ENCODE measurements around the gene PIGQ. TPM values are rescaled to one million over a fixed set of nuclear protein-coding genes. Genes with fewer than 3 reads are reported as not detected.

Gene PIGQ
- total RNA-seq, 1 experiment from 2014 or later, result 99.5 TPM

DNA sequence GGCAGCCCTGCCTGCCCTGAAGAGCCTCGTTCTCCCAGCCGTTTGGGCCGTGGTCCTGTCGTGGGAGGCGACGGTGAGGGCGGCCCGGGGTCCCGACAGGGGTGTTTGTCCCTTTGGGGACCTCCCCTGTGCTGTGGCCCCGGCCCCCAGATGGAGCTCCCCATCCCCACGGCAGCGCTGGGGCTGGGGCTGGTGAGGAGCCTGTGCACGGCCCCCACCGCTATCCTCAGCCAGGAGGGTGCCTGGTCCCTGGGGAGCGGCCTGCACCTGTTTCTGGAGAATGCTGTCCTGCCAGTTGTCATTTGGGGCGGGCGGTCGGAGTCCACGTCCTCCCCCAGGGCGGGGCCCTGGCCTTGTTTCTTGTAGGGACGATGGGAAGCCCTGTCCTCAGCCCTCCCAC is 35.6 kb upstream of the PIGQ start:
- DNase-seq (ENCODE audit: low spot score), result peak; percentile 58

DNA sequence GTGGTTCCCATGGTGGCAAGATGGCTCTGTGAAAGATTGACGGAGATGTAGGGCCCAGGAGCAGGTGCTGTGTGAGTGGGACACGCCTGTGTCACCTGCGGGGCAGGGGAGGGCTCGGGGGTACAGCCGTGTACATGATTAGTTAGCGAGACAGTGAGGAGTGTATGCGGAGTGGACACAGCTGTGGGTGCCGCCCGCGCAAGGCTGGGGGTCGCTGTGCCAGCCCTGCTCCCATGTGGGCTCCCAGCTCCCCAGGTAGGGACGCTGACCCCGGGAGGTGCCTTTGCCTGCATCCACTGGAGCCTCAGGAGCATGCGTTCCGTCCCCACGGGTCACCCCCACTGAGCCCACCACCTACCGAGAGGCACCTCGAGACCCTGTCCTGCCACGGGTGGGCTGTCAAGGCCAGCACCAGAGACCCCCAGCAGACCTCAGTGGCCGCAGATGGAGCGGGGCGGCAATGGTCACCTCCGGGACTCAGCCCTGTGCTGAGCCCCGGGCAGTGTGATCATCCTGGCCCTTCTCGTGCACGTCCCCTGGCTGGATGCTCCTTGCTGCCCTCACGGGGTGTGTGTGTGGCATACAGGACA is 34.8 kb upstream of the PIGQ start:
- no peak for DNase-seq (ENCODE audit: low spot score)

DNA sequence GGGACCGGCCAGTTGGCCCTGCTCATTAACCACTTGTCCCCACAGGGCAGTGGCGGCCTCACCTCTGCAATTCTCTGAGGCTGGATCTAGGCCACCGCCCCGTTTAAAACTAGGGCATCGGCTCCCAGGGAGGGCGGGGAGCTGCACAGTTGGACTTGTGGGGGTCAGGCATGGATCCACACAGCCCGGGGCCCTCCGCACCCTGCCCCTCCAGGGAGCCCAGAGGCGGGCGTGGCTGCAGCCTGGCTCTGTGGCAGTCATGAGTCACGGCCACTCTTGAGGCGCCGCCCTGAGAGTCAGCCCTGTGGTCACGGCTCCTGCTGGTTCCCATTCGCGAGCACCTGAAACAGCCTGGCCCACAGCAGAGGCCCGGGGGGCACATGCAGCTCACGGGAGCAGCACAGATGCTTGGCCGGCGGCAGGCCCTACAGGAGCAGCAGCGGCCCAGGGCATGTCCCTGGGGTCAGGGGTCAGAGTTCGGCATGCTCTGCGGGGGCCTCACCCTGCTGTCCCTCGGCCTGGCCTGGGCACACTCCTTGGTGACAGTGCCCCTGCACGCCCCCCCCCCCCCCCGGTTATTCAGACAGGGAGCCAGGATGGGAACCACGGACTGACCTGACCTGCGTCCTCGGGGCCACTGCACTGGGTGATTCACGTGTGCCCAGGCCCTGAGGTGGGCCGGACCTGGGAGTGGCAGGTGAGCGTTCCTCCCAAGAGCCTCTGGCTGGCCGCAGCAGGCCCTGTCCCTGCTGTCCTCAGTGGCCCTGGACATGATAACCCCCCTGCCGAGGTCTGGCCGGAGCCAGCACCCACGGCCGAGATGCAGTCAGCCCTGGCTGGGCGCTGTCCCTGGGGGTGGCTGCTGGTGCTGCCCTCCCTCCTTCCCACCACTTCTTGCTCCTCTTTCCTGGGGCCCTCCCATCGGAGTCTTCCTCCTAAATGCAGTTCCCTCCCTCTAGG is 34.0 kb upstream of the PIGQ start:
- peak; percentile 77 for DNase-seq (ENCODE audit: low spot score)

DNA sequence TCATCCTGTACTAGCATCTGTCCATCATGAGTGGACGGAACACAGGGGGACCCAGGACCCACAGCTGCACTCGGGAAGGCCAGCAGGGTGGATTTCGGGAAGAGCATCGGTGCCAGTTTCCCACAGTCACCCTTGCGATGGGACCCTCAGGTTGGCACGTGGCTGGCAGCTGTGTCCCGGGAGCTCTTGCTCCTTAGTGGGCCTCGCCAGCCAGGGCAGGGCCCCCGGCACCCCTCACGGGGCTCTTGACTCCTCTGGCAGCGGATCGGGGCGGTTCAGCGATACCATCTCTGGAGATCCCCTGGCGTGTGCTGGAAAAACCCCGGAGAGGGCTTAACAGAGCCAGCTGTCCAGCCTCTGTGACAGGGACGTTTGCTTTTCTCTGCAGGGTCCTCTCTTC is 33.0 kb upstream of the PIGQ start:
- DNase-seq (ENCODE audit: low spot score), result no peak

DNA sequence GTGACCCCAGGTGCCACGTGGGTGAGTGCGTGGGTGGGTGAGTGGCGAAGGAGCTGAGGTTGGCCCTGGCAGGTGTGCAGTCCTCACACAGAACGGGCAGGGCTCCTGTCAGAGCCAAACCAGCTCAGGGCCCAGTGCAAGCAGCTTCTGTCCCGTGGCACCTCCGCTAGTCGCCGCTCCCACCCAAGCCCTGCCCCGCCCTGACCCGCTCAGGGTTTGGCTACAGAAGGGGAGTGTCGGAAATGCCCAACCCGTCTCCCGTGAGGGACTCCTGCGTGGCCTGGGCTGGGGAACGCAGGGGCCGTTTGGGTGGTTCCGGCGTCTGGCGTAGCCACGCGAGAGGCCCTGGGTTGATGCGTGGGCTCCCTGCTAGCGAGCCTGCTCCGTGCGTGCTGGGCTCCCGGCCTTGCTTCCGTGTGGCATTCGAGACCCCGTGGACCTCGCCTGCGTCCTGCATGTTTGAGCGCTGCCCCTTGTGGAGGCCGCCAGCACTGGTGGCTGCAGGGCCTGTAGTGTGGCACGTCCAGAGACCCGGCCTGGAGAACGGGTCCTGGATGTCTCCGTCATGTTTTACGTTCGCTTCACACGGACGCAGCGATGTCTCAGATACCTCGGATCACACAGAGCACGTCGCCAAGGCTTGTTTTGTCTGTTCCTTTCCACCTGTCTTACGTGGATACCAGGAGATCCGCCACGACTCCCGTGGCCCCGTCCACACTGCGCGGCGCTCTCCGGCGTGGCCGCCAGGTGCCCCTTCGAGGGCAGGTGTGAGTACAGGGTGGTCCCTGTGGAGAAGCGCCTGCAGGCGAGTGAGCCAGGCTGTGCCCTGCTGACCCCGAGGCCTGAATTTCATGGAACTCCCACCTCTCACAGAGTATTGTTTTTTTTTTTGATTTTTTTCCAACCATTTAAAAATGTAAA is 32.1 kb upstream of the PIGQ start:
- DNase-seq (ENCODE audit: low spot score), result no peak

DNA sequence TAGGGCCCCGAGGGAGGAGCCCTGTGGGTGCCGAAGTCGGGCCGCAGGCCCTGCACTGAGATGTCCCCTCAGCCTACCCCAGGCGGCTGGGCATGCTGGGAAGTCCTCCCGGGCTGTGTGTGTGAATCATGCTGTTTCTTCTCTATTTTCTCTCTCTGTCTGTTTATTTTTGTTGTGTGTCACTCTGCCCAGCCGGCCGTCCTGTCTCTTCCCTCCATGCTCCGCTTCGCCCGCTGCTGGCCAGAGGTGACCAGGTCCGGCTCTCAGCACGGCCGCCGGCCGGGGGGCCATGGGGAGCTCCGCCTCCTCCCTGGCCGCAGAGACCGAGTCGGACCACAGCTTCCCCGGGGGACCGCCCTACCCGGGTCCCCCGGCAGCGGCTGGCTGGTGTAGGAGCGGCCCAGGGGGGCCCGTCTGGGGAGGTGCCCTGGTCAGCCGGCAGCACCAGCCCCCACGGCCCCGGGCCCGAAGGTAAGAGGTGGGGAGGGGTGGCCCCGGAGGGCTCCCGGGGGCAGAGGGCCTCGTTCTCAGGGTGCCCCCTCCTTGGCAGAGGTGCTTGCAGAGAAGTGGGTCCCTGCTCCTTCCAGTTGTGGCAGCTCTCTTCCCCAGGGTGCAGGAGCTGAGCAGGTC is 29.8 kb upstream of the PIGQ start:
- no peak for DNase-seq (ENCODE audit: low spot score)

DNA sequence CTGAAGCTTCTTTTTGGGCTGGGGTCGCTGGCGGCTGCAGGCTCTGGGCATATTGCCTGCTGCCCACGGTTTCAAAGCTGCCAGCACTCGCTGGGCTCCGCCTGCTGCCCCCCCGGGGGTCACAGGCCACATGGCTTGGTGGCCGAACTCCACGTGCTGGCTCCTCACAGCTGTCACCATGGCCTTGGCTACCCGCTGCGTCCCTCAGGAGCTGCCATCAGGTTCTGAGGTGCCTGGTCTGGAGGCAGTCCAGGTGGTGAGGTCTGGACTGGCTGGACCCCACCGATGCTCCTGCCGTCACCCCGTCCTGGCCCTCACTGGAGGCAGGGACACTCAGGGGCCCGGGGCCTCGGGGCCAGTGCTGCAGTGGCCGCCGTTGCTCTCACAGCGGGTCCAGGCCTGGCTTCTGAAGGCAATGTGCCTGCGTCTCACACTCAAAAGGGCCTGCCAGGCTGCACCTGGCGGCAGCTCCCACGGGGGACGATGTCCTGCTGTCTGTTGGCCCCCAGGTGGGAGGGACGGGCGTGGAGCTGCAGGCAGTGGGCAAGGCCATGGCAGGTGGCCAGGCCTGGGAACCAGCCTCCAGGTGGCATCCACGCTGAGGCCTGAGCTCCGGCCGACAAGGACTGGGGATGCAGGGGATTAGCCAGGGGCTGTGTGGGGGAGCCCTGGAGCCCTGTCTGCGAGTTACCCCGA is 29.0 kb upstream of the PIGQ start:
- no peak for DNase-seq (ENCODE audit: low spot score)

DNA sequence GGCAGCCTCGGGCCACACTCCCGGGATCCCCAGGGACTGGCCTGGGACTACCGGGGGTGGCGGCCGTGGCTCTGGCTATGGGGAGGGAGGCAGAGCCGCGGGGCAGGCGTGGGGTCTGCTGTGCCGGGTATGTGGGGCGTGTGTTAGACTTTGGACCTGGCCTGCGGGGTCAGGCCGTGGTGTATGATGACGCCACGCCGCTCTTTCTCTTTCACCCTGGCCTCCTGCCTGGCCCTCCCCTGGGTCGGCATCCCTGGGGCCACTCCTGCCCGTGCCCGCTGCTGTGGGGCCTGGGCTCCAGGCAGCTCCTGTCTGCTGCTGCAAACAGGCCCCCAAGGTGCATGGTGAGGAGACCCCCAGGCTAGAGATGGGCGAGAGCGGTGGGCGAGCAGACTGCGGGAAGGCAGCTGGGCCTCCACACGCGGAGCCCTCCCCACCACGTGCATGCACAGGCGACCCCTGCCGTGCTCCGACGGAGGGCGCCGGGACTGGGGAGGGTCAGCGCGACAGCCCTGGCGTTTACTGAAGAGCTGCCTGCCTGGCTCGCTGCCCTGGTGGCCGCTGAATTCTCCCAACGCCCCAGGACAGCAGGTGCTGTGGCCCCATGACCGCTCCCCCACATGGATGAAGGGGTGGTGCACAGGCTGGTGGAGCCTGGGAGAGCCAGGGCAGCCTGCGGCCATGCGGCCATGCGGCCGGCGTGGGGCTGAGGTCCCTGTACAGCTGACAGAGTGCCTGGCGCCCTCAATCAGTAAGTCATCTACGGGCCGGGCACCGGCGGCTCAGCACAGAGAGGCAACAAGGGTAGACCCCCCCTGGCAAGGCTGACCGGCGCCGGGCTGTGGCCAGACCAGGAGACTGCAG is 26.2 kb upstream of the PIGQ start:
- DNase-seq (ENCODE audit: low spot score), result no peak

DNA sequence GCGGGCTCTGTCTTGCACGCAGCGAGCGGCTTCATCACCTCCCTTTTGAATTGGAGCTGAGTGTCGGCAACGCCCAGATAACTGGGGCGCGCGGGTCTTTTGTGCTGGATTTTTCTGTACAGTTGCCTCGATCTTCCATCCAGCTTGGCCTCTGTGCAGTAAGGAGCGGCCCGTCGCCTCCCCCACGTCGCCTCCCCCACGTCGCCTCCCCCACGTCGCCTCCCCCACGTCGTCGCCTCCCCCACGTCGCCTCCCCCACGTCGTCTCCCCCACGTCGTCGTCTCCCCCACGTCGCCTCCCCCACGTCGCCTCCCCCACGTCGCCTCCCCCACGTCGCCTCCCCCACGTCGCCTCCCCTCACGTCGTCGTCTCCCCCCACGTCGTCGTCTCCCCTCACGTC is 25.3 kb upstream of the PIGQ start:
- DNase-seq (ENCODE audit: low spot score), result no peak

DNA sequence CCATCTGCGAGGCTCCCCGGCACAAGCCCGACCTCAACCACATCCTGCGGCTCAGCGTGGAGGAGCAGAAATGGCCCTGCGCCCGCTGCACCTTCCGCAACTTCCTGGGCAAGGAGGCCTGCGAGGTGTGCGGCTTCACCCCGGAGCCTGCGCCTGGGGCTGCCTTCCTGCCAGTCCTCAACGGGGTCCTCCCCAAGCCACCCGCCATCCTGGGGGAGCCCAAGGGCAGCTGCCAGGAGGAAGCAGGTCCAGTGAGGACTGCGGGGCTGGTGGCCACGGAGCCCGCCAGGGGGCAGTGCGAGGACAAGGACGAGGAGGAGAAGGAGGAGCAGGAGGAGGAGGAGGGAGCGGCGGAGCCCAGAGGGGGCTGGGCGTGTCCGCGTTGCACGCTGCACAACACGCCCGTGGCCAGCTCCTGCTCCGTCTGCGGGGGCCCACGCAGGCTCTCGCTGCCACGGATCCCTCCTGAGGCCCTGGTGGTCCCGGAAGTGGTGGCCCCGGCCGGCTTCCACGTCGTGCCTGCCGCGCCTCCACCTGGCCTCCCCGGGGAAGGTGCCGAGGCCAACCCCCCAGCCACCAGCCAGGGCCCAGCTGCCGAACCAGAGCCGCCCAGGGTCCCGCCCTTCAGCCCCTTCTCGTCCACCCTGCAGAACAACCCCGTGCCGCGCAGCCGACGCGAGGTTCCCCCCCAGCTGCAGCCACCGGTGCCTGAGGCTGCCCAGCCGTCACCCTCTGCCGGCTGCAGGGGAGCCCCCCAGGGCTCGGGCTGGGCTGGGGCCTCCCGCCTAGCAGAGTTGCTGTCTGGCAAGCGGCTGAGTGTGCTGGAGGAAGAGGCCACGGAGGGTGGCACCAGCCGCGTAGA is 22.6 kb upstream of the PIGQ start:
- no peak for DNase-seq (ENCODE audit: low spot score)

DNA sequence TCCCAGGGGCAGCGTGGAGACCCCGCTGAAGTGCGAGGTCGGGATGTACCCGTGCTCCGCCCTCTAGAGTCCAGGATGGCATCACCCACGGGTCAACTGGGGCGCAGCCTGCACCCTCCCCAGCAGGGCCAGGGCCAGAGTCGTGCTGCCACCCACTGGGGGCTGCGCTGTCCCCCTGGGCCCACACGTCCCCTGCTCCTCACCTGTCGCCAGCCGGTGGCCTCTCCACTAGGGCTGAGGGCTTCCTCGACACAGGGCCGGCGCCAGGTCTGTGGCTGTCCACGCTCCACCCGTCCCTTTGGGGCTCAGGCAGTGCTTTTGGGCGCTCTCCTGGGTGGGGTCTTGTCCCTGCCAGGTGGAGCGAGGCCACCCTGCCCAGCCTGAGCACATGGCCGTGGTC is 21.2 kb upstream of the PIGQ start:
- no peak for DNase-seq (ENCODE audit: low spot score)

DNA sequence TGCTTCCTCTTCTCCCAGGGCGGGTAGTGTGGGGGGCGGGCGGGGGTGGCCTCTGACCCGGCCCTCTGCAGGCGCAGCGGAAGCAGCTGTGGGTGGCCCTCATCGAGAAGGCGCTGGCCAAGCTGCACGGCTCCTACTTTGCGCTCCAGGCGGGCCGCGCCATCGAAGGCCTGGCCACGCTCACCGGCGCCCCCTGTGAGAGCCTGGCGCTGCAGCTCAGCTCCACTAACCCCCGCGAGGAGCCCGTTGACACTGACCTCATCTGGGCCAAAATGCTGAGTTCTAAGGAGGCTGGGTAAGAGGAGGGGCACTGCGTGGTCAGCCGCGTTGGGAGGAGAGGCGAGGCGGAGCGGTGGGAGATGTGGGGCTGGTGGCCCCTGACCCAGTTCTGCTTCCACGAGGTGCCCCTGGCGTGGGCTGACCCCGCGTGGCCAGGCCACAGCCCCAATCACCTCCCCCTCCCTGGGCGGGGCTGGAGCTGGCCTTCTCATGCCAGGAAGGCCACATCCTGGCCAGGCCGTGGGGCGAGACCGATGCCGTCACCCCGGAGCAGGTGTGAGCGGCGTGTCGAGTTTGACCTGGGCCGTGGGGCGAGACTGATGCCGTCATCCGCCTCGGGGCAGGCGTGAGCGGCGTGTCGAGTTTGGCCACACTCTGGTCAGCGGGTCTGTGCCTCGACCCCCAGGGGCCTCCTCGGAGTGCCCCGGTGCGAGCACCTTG is 20.1 kb upstream of the PIGQ start:
- no peak for DNase-seq (ENCODE audit: low spot score)

DNA sequence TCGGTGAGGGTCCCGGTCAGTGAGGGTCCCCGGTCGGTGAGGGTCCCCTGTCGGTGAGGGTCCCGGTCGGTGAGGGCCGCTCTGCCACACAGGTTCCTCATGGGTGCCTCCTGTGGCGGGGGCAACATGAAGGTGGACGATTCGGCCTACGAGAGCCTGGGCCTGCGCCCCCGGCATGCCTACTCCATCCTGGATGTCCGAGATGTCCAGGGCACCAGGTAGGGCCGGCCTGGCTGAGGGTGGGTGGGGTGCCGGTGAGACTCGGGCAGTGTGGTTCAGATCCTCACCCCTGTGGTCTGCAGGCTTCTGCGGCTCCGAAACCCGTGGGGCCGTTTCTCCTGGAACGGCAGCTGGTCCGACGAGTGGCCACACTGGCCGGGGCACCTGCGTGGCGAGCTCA is 18.6 kb upstream of the PIGQ start:
- DNase-seq (ENCODE audit: low spot score), result no peak

DNA sequence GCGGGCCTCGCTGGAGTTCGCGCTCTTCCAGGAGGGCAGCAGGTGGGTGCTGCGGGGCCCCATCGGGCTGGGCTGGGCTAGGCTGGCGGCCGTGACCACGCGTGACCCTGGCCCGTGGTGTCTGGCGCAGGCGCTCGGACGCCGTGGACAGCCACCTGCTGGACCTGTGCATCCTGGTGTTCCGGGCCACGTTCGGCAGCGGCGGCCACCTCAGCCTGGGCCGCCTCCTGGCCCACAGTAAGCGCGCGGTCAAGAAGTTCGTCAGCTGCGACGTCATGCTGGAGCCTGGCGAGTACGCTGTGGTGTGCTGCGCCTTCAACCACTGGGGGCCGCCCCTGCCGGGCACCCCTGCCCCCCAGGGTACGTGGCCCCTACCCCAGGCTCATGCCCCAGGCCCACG is 17.6 kb upstream of the PIGQ start:
- no peak for DNase-seq (ENCODE audit: low spot score)

DNA sequence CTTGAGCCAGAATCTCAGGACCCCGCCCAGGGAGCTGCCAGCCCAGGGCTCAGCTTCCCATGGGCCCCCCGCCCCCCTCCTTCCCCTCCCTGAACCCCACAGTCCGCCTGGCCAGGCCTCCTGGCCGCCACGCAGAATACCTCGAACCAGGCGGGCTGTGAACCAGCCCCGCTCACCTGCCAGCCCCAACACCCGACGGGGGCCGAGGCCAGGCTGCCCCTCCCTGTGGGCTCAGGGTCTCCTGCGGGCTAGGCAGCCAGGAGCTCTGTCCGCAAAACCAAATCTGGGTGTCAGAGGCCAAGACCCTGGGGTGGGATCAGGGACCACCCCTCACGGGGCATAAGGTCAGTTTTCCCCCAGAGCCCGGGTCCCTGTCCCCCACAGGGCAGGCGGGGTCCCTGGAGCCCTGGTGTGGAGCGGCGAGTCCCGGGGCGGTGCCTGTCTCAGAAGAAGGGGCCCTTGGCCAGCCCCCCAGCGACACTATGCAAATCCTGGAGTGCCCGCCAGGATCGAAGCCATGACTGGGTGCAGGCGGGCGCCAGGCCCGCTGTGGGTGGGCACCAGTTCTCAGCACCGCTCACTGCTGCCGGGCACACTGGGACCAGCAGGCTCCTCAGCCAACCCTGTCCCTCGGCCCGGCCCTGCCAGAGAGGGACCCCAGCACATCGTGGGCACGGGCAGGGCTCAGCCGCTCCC is 16.0 kb upstream of the PIGQ start:
- no peak for DNase-seq (ENCODE audit: low spot score)

DNA sequence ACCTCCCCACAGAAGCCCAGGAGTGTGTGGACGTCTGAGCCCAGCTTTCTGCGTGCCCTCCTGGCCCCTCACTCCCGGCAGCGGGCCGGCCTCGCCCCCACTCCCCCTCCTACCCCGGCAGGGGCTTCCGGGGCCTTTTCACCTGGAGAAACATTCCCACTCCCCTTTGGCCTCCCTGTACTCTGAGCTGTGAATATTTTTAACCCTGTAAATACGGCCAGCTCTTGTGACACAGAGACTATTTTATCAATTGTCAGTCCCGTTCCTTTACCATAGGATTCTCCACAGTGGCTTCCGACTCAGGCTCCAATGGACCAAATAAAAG is 15.5 kb upstream of the PIGQ start:
- DNase-seq (ENCODE audit: low spot score), result no peak

DNA sequence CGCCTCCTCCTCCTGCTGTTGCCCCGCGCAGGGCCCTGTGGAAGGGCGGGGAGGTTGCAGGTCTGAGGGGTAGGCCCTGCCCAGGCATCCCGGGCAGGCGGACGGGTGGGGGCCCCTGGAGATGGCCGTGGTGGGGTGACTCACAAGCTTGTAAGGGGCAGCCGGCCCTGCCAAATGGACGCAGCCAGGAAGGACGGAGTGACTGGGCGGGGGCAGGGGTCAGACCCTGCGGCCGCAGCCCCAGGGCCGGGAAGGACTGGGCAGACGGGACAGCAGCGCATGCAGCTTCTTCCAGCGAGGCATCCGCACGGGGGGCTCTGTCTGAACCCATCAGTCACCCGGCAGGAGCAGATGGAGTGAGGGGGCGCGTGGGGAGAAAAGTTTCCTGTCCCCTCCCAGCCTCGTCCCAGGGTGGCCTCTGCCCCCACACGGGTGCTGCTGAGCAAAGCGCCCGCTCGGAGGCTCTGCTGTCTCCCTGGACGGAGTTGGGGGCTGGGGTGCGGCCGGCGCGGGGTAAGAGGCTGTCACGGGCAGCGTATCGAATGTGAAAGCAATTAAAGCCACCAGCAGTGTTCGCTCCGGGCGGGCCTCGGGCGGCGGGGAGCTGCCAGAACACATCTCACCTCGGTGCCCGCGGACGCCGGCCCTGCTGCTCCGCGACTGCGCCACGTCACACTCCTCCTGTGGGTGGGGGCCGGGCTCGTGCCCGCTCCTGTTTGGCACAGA is 15.0 kb upstream of the PIGQ start:
- peak; percentile 52 for DNase-seq (ENCODE audit: low spot score)

Data from HT-29 (cell line).